GM19023 (cell line): Measurements from ENCODE around the gene FBXO31.
A peak's percentile ranks its signal among the peaks of the same experiment; 100 is the strongest.

ENCODE experiments used
- ATAC-seq: cut with Tn5 transposase; IDR thresholded peaks from one replicate; pipeline ENCODE4 v1.9.1; 2021; ENCODE audit warnings: mild to moderate bottlenecking, moderate library complexity; ENCODE audit not compliant: unreplicated experiment

FBXO31 gene

GRCh38 chr16:87330646-87331045 is 52.9 kb downstream of the FBXO31 start:
- ATAC-seq = no peak

DNA sequence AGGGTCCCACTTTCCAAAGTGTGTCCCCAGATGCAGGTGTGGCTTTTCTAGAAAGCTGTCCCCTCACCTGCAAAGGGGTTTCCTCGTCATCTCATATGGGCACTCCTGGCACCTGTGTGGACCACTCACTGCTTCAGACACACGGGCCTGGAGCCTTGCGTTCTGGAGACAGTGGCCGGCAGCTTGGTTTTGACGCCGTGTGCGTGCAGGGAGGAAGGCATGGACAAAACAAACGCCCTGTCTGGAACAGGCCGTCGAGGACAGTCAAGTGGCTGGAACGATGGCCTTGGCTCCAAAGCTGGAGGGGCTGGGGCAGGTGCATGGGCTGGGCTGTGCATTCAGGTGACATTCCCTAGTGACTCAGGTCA is 53.3 kb downstream of the FBXO31 start:
- ATAC-seq = no peak

GRCh38 chr16:87329436-87330256 is 53.9 kb downstream of the FBXO31 start:
- no peak for ATAC-seq

DNA sequence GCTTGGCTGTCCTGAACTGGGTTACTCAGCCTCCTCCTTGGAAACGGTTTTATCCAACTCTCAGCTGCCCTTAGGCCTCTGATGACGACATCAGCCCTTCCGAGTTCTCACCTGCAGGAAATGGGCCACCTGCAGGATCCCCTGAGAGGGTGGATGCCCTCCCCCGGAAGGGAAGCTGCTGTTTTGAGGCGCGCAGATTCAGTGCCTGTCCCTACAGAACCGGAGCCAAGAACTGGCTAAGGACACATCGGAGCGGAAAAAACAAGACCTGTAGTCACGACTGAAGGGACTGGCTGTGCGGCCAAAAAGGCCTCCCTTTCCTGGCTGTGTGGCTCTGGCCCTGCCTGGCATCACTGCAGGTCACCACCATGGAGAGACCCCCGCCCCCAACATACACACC is 54.7 kb downstream of the FBXO31 start:
- ATAC-seq = no peak

DNA sequence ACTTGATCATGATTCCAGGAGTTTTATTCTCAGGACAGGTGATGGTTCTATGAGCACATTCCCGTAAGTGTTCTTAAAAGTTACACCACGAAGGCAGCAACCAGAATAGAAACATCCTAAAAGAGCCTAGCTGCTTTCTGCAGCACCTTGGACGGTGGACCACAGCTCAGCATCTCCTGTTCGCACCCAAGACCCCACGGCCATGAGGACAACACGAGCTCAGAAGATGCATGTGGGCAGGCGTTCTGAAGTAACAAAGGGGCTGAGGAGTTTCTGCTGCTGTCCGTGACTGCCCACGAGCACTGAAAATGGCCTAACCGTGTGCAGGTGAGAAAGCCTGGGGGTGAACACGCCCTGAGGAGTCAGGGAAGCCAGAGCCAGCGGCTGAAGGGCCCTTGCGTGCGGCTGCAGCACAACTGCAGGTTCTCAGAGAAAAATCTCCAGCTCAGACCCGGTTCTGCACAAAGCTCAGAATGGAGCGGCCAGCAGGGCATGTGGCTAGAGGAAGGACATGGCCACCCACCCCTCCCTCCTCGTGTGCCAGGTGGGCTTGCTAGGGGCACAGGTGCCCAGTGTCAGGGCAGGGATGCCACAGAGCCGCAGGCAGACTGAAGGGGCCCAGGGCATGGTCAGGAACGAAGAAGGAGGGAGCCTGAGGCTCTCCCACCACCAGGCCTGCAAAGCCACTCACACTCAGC is 55.6 kb downstream of the FBXO31 start:
- no peak for ATAC-seq

DNA sequence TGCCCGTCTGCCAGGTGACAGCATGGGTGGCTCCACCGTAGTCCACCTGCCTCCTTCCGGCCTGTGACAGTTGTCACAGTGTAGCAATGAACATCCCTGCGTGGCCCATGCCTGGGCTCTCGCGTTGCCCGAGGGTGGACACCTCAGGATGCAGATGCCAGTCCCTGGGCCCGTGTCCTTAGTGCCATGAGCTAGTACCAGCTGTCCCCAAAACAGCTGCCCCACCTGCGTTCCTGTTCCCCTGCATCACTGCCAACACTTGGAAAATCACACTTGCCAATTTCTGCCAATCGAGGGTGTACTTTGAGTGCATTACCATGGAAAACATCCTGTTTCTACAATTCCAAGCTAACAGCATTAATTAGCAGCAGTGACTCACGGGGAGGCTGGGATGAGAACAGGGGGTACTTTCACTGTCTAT is 57.4 kb downstream of the FBXO31 start:
- ATAC-seq = no peak

DNA sequence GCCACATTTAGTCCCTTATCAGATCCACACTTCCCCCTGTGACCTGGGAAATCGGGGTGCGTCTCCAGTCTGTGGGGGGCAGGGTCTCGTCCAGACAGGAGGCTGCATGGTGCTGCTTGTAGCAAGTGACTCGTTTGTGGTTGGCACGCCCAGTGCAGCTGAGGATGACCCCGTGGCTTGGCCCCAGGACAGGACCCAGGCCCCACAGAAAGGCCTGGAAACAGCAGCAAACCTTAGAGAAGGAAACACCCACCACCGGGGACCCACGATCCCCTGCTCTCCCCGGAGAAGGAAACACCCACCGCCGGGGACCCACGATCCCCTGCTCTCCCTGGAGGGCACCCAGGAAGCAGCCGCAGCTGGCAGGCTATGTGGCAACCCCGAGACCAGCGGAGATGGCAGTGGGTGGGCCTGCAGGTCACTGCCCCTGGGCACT is 58.1 kb downstream of the FBXO31 start:
- no peak for ATAC-seq

GRCh38 chr16:87324411-87325275 is 58.9 kb downstream of the FBXO31 start:
- no peak for ATAC-seq

GRCh38 chr16:87323727-87324410 is 59.7 kb downstream of the FBXO31 start:
- ATAC-seq = no peak

GRCh38 chr16:87322833-87323726 is 60.5 kb downstream of the FBXO31 start:
- no peak for ATAC-seq

GRCh38 chr16:87322360-87322759 is 61.2 kb downstream of the FBXO31 start:
- ATAC-seq = no peak

DNA sequence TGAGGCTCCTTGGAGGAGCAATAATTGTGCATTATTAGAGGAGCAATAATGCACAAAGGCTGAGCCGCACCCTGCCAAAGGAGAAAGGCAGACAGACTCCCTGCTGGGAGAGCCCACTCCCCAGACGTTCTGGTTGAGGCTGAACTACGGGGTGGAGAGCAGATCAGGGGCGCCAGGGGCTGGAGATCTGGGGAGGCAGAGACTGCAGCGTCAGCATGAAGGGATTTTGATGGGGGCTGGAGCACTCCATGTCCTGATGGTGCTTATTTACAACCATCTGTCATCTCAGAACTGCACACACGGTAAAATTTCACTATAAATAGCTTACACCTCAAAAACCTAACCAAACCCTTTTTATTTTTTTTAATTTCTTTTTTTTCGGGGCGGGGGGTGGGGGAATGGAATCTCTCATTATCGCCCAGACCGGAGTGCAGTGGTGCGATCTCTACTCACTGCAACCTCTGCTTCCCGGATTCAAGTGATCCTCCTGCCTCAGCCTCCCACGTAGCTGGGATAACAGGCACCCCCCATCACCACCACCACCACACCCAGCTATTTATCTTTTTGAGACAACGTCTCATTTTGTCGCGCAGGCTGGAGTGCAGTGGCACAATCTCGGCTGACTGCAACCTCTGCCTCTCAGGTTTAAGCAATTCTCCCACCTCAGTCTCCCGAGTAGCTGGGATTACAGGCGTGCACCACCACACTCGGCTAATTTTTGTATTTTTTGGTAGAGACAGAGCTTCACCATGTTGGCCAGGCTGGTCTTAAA is 62.1 kb downstream of the FBXO31 start:
- no peak for ATAC-seq

DNA sequence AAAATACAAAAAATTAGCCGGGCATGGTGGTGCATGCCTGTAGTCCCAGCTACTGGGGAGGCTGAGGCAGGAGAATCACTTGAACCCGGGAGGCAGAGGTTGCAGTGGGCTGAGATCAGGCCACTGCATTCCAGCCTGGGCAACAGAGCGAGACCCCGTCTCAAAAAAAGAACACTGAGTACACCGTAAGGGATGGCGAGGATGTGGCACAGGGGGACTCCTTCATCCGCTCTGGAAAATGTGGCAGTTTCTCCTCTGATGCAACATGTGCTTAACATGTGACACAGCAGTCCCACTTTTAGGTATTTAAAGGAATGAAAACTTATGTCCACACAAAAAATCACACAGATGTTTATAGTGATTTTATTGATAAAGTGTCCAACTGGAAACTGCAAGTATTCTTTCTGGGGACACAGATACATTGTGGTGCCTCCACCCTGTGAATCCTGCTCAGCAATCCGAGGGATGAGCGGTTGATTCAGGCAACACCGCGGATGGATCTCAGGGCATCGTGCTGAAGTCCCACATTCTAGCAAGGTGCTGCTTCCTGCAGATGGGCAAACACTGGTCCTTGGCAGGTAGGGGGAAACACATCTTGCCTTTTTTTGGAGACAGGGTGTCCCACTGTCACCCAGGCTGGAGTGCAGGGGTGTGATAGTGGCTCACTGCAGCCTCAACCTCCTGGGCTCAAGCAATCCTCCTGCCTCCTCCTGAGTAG is 62.9 kb downstream of the FBXO31 start:
- no peak for ATAC-seq

DNA sequence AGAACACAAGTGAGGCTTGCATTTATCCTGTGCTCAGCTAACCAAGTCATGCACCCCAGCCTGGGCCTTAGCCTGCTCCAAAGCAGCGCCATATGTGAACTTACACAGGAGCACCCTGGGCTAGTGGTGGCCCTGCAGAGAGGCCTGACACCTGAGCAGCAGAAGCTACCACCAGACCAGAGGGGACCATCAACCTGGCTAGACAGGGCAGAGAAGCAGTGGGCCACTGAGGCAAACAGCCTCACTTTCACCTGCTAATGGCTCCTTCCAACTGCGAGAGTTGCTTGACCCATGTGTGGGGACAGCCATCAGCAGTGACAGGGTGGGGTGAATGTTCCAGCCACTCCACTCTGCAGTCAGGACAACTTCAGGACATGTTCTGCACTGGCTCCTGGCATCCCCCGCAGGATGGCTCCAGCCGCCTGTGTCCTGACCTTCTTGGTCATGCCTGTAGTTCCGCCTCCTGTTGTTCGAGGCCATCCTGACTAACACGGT is 63.5 kb downstream of the FBXO31 start:
- no peak for ATAC-seq

GRCh38 chr16:87319011-87319410 is 64.6 kb downstream of the FBXO31 start:
- ATAC-seq = no peak

DNA sequence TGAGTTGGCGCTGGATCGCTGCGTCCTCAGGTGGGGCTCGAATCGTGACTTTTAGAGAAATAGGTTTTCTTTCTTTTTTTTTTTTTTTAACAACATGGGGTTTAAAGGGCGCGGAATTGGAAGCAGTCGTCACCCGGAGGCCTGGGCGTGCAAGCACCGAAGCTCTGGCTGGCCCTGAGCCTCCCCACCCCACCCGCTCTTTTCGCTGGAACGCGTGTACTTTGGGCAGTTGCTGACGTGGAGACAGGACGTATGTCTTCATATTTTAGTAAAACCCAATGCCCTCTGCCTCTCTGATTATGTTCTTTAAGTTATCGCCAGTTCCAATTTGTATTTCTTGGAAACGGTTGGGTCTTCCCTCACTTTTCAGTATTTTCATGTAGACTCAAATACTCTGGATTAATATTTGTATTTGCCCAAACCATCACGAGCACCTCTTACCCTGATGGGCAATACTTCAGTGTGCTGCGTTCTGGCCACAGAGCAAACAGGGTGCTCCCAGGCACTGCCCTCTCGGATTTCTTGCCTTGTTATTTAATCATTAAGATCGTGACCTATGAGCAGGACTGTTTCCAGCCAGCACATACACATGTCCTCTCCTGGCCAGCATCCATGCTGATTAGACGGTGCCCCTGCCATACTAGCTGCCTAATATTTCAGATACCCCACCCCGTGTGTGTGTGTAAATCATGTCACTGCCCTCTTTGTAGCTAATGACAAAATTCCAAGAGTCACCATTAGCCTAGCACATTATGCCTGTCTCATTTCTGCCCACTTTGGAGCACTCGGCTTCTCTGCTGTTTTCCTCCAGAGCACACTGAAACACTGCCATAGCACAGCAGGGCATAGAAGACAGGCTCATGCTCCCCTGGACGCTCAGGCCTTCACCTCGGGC is 65.6 kb downstream of the FBXO31 start:
- peak; percentile 8 for ATAC-seq
